WTC11 (cell line): Measurements from ENCODE around the gene EPB41. TPM values are rescaled to one million over a fixed set of nuclear protein-coding genes. Genes with fewer than 3 reads are reported as not detected.

ENCODE experiments used
- ATAC-seq: fragments of 200-7000 bp; cut with Tn5 transposase; 2 replicates; pipeline ENCODE4 v1.10.0; 2021; ENCODE audit warnings: mild to moderate bottlenecking, moderate library complexity
- CTCF ChIA-PET: fragments of 300-600 bp; sonication (Branson Sonifier 250); formaldehyde crosslinking; loops from one replicate; lab custom pipeline; 2021; ENCODE audit warnings: antibody characterized with exemption; lab: Charles Lee
- POLR2A ChIA-PET: fragments of 350-600 bp; sonication (Branson Sonifier 250); formaldehyde crosslinking; loops from one replicate; lab custom pipeline; 2021; ENCODE audit warnings: antibody characterized with exemption; lab: Charles Lee
- DNase-seq: peaks from one replicate; pipeline ENCODE4 v3.0.0; 2021; ENCODE audit warnings: low spot score
- H3K27ac Mint-ChIP-seq: 2 replicates; pipeline ENCODE4 v1.8.0; 2021; ENCODE audit warnings: mixed read lengths
- H3K27me3 Mint-ChIP-seq: 2 replicates; pipeline ENCODE4 v1.8.0; 2021; ENCODE audit warnings: low read depth, mild to moderate bottlenecking, moderate library complexity, mixed read lengths
- H3K36me3 Mint-ChIP-seq: 2 replicates; pipeline ENCODE4 v1.8.0; 2021; ENCODE audit warnings: mixed read lengths
- H3K4me1 Mint-ChIP-seq: 2 replicates; pipeline ENCODE4 v1.8.0; 2022; ENCODE audit warnings: mixed read lengths
- H3K4me3 Mint-ChIP-seq: 2 replicates; pipeline ENCODE4 v1.8.0; 2021; ENCODE audit warnings: mild to moderate bottlenecking, moderate library complexity, mixed read lengths
- H3K9me3 Mint-ChIP-seq: 2 replicates; pipeline ENCODE4 v1.8.0; 2021; ENCODE audit warnings: mixed read lengths
- CBFB ChIP-seq: sonication (generic); formaldehyde crosslinking; IDR thresholded peaks from 2 replicates; pipeline ENCODE4 v1.8.1; 2022; ENCODE audit warnings: mild to moderate bottlenecking, low read depth, missing genetic modification reagents
- FOXK1 ChIP-seq: sonication (generic); formaldehyde crosslinking; IDR thresholded peaks from 2 replicates; pipeline ENCODE4 v1.8.0; 2022; ENCODE audit warnings: mild to moderate bottlenecking, moderate library complexity, missing genetic modification reagents
- FOXP1 ChIP-seq: sonication (generic); formaldehyde crosslinking; IDR thresholded peaks from 2 replicates; pipeline ENCODE4 v1.8.0; 2022; ENCODE audit warnings: missing genetic modification reagents, mild to moderate bottlenecking, moderate library complexity, borderline replicate concordance
- GABPB1 ChIP-seq: sonication (generic); formaldehyde crosslinking; IDR thresholded peaks from 2 replicates; pipeline ENCODE4 v1.8.1; 2023; ENCODE audit warnings: mild to moderate bottlenecking, missing genetic modification reagents
- JAZF1 ChIP-seq: fragments of 250-450 bp; sonication (Bioruptor Pico); IDR thresholded peaks from 2 replicates; pipeline ENCODE4 v1.9.0; 2021; ENCODE audit warnings: moderate library complexity, mild to moderate bottlenecking, inconsistent platforms
- NFE2L1 ChIP-seq: sonication (generic); formaldehyde crosslinking; IDR thresholded peaks from 2 replicates; pipeline ENCODE4 v1.8.1; 2023; ENCODE audit warnings: missing genetic modification reagents
- NR3C1 ChIP-seq: sonication (generic); formaldehyde crosslinking; conservative IDR thresholded peaks from 2 replicates; pipeline ENCODE4 v1.8.1; 2023; ENCODE audit warnings: low read depth, mild to moderate bottlenecking, missing genetic modification reagents
- RELA ChIP-seq: sonication (generic); formaldehyde crosslinking; IDR thresholded peaks from 2 replicates; pipeline ENCODE4 v1.8.1; 2022; ENCODE audit warnings: missing genetic modification reagents, mild to moderate bottlenecking, borderline replicate concordance
- SMAD4 ChIP-seq: sonication (generic); formaldehyde crosslinking; IDR thresholded peaks from 2 replicates; pipeline ENCODE4 v1.8.0; 2022; ENCODE audit warnings: mild to moderate bottlenecking, missing genetic modification reagents
- TP53 ChIP-seq: sonication (generic); formaldehyde crosslinking; IDR thresholded peaks from 2 replicates; pipeline ENCODE4 v1.8.1; 2023; ENCODE audit warnings: mild to moderate bottlenecking, missing genetic modification reagents
- ZBTB21 ChIP-seq: sonication (generic); formaldehyde crosslinking; IDR thresholded peaks from 2 replicates; pipeline ENCODE4 v1.8.1; 2023; ENCODE audit warnings: mild to moderate bottlenecking, missing genetic modification reagents, borderline replicate concordance
- ZNF121 ChIP-seq: sonication (generic); formaldehyde crosslinking; IDR thresholded peaks from 2 replicates; pipeline ENCODE4 v1.8.0; 2023; ENCODE audit warnings: missing genetic modification reagents
- ZNF423 ChIP-seq: fragments of 250-450 bp; sonication (Bioruptor Pico); IDR thresholded peaks from 2 replicates; pipeline ENCODE4 v2.1.2; 2022; ENCODE audit warnings: mild to moderate bottlenecking, moderate library complexity
- total RNA-seq: library from RNA; stranded (reverse); gene quantifications from 3 replicates; pipeline ENCODE4 v1.2.3, GENCODE V29; 2021
- TF ChIP-seq, protein P1 (sequence below): sonication (generic); formaldehyde crosslinking; IDR thresholded peaks from 2 replicates; pipeline ENCODE4 v1.8.1; 2023; ENCODE audit warnings: mild to moderate bottlenecking, missing genetic modification reagents, borderline replicate concordance
- TF ChIP-seq, protein P2 (sequence below): sonication (generic); formaldehyde crosslinking; IDR thresholded peaks from 2 replicates; pipeline ENCODE4 v1.8.1; 2023; ENCODE audit warnings: mild to moderate bottlenecking, moderate library complexity, missing genetic modification reagents
- TF ChIP-seq, protein P3 (sequence below): sonication (generic); formaldehyde crosslinking; IDR thresholded peaks from 2 replicates; pipeline ENCODE4 v1.8.1; 2023; ENCODE audit warnings: mild to moderate bottlenecking, missing genetic modification reagents, moderate library complexity
- TF ChIP-seq, protein P4 (sequence below): fragments of 250-450 bp; sonication (Bioruptor Pico); conservative IDR thresholded peaks from 2 replicates; pipeline ENCODE4 v1.9.0; 2021; ENCODE audit warnings: mild to moderate bottlenecking
- TF ChIP-seq, protein P5 (sequence below): fragments of 250-450 bp; sonication (Bioruptor Pico); IDR thresholded peaks from 2 replicates; pipeline ENCODE4 v1.9.0; 2021; ENCODE audit warnings: moderate library complexity, mild to moderate bottlenecking, inconsistent platforms, borderline replicate concordance
- TF ChIP-seq, protein P6 (sequence below): sonication (generic); formaldehyde crosslinking; IDR thresholded peaks from 2 replicates; pipeline ENCODE4 v1.8.1; 2023; ENCODE audit warnings: mild to moderate bottlenecking, missing genetic modification reagents, moderate library complexity
- TF ChIP-seq, protein P7 (sequence below): sonication (generic); formaldehyde crosslinking; IDR thresholded peaks from 2 replicates; pipeline ENCODE4 v1.8.0; 2023; ENCODE audit warnings: missing genetic modification reagents

The EPB41 gene
- total RNA-seq, 1 experiment from 2014 or later, result 85.0 TPM

DNA sequence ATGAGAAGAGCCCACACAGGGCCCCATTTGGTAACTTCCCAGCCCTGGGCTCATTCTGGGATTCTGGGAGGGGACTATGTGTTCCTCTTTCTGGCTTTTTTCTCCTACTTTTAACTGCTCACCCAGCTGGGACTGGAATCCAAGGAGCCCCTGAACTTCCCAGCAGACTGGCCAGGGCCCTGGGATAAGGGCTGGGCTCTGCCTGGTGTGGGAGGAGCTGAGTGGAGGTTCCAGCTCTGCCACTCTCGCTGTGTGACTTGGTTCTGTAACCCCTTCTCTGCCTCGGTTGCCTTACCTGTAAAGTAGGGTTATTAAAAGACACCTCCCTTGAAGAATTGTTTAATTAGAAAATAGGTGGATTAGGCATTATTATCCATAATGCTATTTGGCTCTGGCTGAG lies 19.6 kb upstream of the EPB41 start (continued):
- TF ChIP-seq, protein P1, sequence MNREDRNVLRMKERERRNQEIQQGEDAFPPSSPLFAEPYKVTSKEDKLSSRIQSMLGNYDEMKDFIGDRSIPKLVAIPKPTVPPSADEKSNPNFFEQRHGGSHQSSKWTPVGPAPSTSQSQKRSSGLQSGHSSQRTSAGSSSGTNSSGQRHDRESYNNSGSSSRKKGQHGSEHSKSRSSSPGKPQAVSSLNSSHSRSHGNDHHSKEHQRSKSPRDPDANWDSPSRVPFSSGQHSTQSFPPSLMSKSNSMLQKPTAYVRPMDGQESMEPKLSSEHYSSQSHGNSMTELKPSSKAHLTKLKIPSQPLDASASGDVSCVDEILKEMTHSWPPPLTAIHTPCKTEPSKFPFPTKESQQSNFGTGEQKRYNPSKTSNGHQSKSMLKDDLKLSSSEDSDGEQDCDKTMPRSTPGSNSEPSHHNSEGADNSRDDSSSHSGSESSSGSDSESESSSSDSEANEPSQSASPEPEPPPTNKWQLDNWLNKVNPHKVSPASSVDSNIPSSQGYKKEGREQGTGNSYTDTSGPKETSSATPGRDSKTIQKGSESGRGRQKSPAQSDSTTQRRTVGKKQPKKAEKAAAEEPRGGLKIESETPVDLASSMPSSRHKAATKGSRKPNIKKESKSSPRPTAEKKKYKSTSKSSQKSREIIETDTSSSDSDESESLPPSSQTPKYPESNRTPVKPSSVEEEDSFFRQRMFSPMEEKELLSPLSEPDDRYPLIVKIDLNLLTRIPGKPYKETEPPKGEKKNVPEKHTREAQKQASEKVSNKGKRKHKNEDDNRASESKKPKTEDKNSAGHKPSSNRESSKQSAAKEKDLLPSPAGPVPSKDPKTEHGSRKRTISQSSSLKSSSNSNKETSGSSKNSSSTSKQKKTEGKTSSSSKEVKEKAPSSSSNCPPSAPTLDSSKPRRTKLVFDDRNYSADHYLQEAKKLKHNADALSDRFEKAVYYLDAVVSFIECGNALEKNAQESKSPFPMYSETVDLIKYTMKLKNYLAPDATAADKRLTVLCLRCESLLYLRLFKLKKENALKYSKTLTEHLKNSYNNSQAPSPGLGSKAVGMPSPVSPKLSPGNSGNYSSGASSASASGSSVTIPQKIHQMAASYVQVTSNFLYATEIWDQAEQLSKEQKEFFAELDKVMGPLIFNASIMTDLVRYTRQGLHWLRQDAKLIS (CRISPR knock-in tag), result no peak
- TF ChIP-seq, protein P2, sequence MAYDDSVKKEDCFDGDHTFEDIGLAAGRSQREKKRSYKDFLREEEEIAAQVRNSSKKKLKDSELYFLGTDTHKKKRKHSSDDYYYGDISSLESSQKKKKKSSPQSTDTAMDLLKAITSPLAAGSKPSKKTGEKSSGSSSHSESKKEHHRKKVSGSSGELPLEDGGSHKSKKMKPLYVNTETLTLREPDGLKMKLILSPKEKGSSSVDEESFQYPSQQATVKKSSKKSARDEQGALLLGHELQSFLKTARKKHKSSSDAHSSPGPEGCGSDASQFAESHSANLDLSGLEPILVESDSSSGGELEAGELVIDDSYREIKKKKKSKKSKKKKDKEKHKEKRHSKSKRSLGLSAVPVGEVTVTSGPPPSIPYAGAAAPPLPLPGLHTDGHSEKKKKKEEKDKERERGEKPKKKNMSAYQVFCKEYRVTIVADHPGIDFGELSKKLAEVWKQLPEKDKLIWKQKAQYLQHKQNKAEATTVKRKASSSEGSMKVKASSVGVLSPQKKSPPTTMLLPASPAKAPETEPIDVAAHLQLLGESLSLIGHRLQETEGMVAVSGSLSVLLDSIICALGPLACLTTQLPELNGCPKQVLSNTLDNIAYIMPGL, result no peak
- TF ChIP-seq, protein P3, sequence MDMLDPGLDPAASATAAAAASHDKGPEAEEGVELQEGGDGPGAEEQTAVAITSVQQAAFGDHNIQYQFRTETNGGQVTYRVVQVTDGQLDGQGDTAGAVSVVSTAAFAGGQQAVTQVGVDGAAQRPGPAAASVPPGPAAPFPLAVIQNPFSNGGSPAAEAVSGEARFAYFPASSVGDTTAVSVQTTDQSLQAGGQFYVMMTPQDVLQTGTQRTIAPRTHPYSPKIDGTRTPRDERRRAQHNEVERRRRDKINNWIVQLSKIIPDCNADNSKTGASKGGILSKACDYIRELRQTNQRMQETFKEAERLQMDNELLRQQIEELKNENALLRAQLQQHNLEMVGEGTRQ (CRISPR knock-in tag), result no peak

DNA sequence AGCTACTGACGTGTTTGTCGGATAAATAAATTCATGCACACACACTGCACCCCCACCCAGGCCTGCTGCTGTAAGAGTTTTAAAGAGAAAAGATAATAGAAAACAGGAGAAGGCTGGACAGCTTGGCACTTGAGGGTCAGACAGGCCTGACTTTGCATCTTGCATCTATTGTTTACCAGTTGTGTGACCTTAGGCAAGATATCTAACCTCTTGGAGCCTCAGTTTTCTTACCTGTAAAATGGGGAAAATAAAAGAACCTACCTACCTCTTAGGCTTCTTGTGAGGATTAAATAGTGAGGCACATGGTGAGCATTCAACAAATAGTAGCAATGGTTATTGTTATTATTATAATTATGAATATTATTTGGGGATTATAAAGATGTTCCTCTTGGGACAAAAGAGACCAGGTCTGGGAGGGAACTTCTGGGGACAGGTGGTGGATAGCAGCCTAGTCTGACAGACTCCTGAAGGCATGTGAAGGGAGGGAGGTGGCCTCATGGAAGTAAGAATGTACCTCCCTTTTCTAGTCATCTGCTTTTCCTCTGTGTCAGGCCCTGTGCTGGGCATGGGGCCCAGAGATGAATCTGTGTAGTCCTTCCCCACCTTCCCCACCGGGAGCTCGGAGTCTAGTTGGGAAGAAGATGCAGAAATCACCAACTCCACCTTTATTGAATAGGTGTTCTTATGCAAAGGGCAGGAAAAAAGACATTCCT lies 18.3 kb upstream of the EPB41 start:
- DNase-seq, result no peak
- POLR2A ChIA-PET, result no interaction called here
- Mint-ChIP-seq H3K27me3 (no peaks in the 10 kb centered on the region), H3K4me1 (peaks cover 16% of the 10 kb centered on the region), H3K9me3 (no peaks in the 10 kb centered on the region), H3K27ac (peak overlapping the region; percentile 26; the same call in 1 of the 2 replicates), H3K36me3 (no peaks in the 10 kb centered on the region), H3K4me3 (no peak overlapping the region)
- no peak for ATAC-seq
- TF ChIP-seq ZNF121 (CRISPR knock-in tag) (no peak), SMAD4 (CRISPR knock-in tag) (no peak), RELA (no peak)
- TF ChIP-seq, all 79 proteins: peak for 0
- CTCF ChIA-PET, result interaction anchor here (1.1 to 3.2 kb wide), 3 partner anchors 12 to 138 kb away, joined by 4 to 29 read pairs (median 8); no protein-coding TSS in a partner anchor

DNA sequence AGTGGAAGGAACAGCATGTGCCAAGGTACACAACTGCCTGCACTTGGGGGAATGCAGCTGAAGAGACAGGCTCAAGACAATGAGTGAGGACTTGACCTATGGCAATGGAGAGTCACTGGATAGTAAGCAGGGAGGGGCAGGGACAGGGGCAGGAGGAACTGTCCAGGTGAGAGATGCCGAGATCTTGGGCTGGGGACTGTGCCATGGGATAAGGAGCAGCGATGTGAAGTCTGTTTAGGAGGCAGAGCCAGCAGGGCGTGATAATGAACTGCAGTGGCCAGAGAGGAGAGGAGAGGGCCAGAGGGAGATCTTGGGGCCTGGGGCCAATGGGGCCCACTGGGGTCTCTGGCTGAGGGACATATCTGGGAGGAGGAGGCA lies 17.8 kb upstream of the EPB41 start:
- H3K9me3 Mint-ChIP-seq, result no peaks in the 10 kb centered on the region
- no peaks in the 10 kb centered on the region for H3K27me3 Mint-ChIP-seq
- no peak overlapping the region for H3K4me3 Mint-ChIP-seq
- H3K36me3 Mint-ChIP-seq, result no peaks in the 10 kb centered on the region
- POLR2A ChIA-PET, result no interaction called here
- DNase-seq (no peak), ATAC-seq (no peak)
- H3K4me1 Mint-ChIP-seq, result peaks cover 16% of the 10 kb centered on the region
- H3K27ac Mint-ChIP-seq, result no peak overlapping the region; the same call in 1 of the 2 replicates
- CTCF ChIA-PET, result interaction anchor here (1.1 to 2.5 kb wide), 2 partner anchors 12 to 15 kb away, joined by 4 to 8 read pairs; no protein-coding TSS in a partner anchor
- TF ChIP-seq ZNF121 (CRISPR knock-in tag) (no peak), ZNF423 (CRISPR knock-in tag) (no peak), GABPB1 (no peak), NFE2L1 (no peak), TP53 (CRISPR knock-in tag) (no peak), FOXP1 (no peak), NR3C1 (no peak), FOXK1 (CRISPR knock-in tag) (no peak), CBFB (CRISPR knock-in tag) (no peak), ZBTB21 (CRISPR knock-in tag) (no peak), JAZF1 (no peak)
- TF ChIP-seq, protein P4, sequence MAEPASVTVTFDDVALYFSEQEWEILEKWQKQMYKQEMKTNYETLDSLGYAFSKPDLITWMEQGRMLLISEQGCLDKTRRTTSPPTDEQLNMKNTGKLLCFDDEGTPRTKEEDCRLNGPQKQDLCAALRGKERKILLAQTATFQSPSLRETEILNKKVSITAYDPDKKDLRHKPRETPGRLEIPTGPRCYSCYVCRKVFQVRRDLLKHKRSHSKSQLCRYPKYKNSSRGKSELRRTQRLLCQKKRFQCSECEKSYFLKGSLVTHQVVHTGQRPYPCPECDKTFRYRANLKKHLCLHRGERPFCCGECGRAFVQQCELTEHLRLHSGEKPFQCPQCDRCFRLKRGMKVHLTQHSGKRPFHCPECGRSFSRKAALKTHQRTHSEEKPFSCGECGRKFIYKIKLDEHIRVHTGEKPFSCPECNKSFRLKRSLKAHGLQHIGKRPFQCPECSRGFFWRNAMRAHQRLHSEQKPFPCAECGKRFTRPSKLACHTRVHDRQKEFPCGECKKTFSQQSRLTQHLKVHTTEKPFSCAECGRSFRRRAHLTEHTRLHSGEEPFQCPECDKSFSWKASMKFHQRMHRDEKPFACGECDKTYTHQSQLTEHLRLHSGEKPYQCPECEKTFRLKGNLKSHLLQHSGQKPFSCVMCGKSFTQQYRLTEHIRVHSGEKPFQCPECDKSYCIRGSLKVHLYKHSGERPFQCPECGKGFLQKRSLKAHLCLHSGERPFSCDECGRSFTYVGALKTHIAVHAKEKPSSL (CRISPR knock-in tag), result no peak
- TF ChIP-seq, protein P5, sequence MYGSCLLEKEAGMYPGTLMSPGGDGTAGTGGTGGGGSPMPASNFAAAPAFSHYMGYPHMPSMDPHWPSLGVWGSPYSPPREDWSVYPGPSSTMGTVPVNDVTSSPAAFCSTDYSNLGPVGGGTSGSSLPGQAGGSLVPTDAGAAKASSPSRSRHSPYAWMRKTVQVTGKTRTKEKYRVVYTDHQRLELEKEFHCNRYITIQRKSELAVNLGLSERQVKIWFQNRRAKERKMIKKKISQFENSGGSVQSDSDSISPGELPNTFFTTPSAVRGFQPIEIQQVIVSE (CRISPR knock-in tag), result no peak
- TF ChIP-seq, protein P6, sequence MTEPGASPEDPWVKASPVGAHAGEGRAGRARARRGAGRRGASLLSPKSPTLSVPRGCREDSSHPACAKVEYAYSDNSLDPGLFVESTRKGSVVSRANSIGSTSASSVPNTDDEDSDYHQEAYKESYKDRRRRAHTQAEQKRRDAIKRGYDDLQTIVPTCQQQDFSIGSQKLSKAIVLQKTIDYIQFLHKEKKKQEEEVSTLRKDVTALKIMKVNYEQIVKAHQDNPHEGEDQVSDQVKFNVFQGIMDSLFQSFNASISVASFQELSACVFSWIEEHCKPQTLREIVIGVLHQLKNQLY (CRISPR knock-in tag), result no peak
- TF ChIP-seq, protein P7, sequence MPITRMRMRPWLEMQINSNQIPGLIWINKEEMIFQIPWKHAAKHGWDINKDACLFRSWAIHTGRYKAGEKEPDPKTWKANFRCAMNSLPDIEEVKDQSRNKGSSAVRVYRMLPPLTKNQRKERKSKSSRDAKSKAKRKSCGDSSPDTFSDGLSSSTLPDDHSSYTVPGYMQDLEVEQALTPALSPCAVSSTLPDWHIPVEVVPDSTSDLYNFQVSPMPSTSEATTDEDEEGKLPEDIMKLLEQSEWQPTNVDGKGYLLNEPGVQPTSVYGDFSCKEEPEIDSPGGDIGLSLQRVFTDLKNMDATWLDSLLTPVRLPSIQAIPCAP (CRISPR knock-in tag), result no peak
